Type B pancreatic cell (in vitro differentiated cells): ENCODE measurements around the gene IRF7. TPM values are rescaled to one million over a fixed set of nuclear protein-coding genes. Genes with fewer than 3 reads are reported as not detected.

Source experiments
- DNase-seq: peaks from one replicate; pipeline ENCODE4 v3.0.0; 2021; ENCODE audit warnings: mixed read lengths; ENCODE audit not compliant: unreplicated experiment; ENCODE audit errors: extremely low spot score
- H3K27ac Mint-ChIP-seq: 2 replicates; pipeline ENCODE4 v1.8.0; 2021; ENCODE audit warnings: mild to moderate bottlenecking, mixed read lengths
- H3K27me3 Mint-ChIP-seq: 2 replicates; pipeline ENCODE4 v1.8.0; 2021; ENCODE audit warnings: mixed read lengths
- H3K36me3 Mint-ChIP-seq: 2 replicates; pipeline ENCODE4 v1.8.0; 2021; ENCODE audit warnings: mixed read lengths
- H3K4me1 Mint-ChIP-seq: one replicate; pipeline ENCODE4 v1.8.0; 2021; ENCODE audit warnings: mixed read lengths; ENCODE audit not compliant: unreplicated experiment
- H3K4me3 Mint-ChIP-seq: 2 replicates; pipeline ENCODE4 v1.8.0; 2021; ENCODE audit warnings: mild to moderate bottlenecking, mixed read lengths
- H3K9me3 Mint-ChIP-seq: 2 replicates; pipeline ENCODE4 v1.8.0; 2021; ENCODE audit warnings: mixed read lengths
- CTCF ChIP-seq: fragments of 200-600 bp; sonication (generic); conservative IDR thresholded peaks from 2 replicates; pipeline ENCODE4 v1.5.0; 2021; ENCODE audit warnings: antibody characterized with exemption, mild to moderate bottlenecking
- total RNA-seq: library from RNA; stranded (reverse); gene quantifications from 2 replicates; pipeline ENCODE4 v1.2.1, GENCODE V29; 2021; ENCODE audit warnings: low replicate concordance

IRF7 gene
- total RNA-seq, 1 donor from 2014 or later, result 16.4 TPM

- no peak for DNase-seq
- TF ChIP-seq CTCF, result no peak
- Mint-ChIP-seq H3K4me3 (no peak overlapping the region), H3K4me1 (no peaks in the 10 kb centered on the region), H3K27me3 (peaks cover 4% of the 10 kb centered on the region), H3K36me3 (peaks cover 8% of the 10 kb centered on the region), H3K9me3 (no peaks in the 10 kb centered on the region), H3K27ac (no peak overlapping the region)
Observed at GRCh38 chr11:645536-645935, 29.8 kb upstream of the IRF7 start.

- no peak overlapping the region for H3K27ac Mint-ChIP-seq
- peaks cover 8% of the 10 kb centered on the region for H3K36me3 Mint-ChIP-seq
- H3K4me1 Mint-ChIP-seq, result no peaks in the 10 kb centered on the region
- TF ChIP-seq CTCF, result no peak
- H3K9me3 Mint-ChIP-seq, result no peaks in the 10 kb centered on the region
- H3K4me3 Mint-ChIP-seq, result no peak overlapping the region
- peaks cover 8% of the 10 kb centered on the region for H3K27me3 Mint-ChIP-seq
- DNase-seq, result no peak
Observed at GRCh38 chr11:643849-644738, 28.3 kb upstream of the IRF7 start.

GRCh38 chr11:643366-643765 lies 27.6 kb upstream of the IRF7 start:
- no peak overlapping the region for H3K27ac Mint-ChIP-seq
- no peak for TF ChIP-seq CTCF

GRCh38 chr11:641806-642370 lies 26.1 kb upstream of the IRF7 start:
- no peaks in the 10 kb centered on the region for H3K9me3 Mint-ChIP-seq
- H3K36me3 Mint-ChIP-seq, result no peaks in the 10 kb centered on the region
- H3K27ac Mint-ChIP-seq, result no peak overlapping the region
- no peak for TF ChIP-seq CTCF
- peaks cover 27% of the 10 kb centered on the region for H3K27me3 Mint-ChIP-seq
- H3K4me1 Mint-ChIP-seq, result no peaks in the 10 kb centered on the region
- DNase-seq, result no peak
- no peak overlapping the region for H3K4me3 Mint-ChIP-seq

More at GRCh38 chr11:643366-643765, 27.6 kb upstream of the IRF7 start:
- no peak overlapping the region for H3K4me3 Mint-ChIP-seq
- peaks cover 16% of the 10 kb centered on the region for H3K27me3 Mint-ChIP-seq
- H3K36me3 Mint-ChIP-seq, result peaks cover 4% of the 10 kb centered on the region
- no peaks in the 10 kb centered on the region for H3K4me1 Mint-ChIP-seq
- no peaks in the 10 kb centered on the region for H3K9me3 Mint-ChIP-seq
- DNase-seq, result no peak

- no peaks in the 10 kb centered on the region for H3K36me3 Mint-ChIP-seq
- TF ChIP-seq CTCF, result no peak
- H3K4me3 Mint-ChIP-seq, result peak overlapping the region; percentile 67
- peaks cover 43% of the 10 kb centered on the region for H3K27me3 Mint-ChIP-seq
- H3K4me1 Mint-ChIP-seq, result no peaks in the 10 kb centered on the region
- H3K27ac Mint-ChIP-seq, result no peak overlapping the region
- no peaks in the 10 kb centered on the region for H3K9me3 Mint-ChIP-seq
- DNase-seq, result no peak
Observed at GRCh38 chr11:640021-640706, 24.4 kb upstream of the IRF7 start.
